GM12874 (cell line): ENCODE results near the gene COPE.

Experiments used
- TF ChIP-seq, protein P1 (sequence below): IDR thresholded peaks from 2 replicates; pipeline ENCODE4 v1.5.1; 2011; ENCODE audit warnings: low read depth, mild to moderate bottlenecking, control low read depth, low read length, moderate library complexity; ENCODE audit not compliant: insufficient read depth

Gene COPE

GRCh38 chr19:18851673-18852325 is 67.4 kb downstream of the COPE start:
- TF ChIP-seq, protein P1, sequence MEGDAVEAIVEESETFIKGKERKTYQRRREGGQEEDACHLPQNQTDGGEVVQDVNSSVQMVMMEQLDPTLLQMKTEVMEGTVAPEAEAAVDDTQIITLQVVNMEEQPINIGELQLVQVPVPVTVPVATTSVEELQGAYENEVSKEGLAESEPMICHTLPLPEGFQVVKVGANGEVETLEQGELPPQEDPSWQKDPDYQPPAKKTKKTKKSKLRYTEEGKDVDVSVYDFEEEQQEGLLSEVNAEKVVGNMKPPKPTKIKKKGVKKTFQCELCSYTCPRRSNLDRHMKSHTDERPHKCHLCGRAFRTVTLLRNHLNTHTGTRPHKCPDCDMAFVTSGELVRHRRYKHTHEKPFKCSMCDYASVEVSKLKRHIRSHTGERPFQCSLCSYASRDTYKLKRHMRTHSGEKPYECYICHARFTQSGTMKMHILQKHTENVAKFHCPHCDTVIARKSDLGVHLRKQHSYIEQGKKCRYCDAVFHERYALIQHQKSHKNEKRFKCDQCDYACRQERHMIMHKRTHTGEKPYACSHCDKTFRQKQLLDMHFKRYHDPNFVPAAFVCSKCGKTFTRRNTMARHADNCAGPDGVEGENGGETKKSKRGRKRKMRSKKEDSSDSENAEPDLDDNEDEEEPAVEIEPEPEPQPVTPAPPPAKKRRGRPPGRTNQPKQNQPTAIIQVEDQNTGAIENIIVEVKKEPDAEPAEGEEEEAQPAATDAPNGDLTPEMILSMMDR, result no peak

DNA sequence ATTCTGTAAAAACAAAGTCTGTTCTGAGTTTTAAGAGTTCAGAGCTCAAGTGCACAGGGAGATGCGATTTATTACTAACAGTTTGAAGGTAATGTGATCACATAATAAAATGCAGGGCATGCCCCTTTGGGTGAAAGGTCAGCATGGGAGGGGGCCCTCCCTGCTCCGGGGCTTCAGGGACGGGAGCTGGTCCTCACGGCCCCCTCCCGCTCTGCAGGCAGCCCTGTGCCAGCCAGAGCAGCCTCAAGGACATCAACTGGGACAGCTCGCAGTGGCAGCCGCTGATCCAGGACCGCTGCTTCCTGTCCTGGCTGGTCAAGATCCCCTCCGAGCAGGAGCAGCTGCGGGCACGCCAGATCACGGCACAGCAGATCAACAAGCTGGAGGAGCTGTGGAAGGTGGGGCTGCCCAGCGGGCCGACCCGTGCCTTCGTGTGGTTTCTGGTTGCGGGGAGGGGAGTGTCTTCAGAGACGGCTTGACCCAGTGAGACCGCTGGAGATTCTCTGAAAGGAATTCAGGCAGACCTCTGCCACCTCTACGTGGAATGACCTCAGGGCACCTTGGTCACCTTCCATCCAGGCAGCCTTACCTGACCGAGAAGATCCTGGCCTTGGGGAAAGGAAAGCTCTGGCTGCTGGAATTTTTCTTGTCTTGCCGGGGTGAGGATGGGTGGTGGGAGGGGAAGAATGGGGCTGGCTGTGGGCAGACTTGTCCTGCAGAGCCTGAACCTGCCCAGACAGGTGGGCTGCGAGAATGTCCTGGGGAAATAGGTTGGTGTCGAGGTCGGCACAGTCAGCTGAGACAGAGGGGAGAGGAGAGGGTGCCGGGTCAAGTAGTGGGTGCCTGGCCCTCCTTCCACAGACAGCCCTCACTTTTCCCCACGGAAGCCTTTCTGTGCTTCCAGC is 68.5 kb downstream of the COPE start:
- TF ChIP-seq, protein P1, result no peak

DNA sequence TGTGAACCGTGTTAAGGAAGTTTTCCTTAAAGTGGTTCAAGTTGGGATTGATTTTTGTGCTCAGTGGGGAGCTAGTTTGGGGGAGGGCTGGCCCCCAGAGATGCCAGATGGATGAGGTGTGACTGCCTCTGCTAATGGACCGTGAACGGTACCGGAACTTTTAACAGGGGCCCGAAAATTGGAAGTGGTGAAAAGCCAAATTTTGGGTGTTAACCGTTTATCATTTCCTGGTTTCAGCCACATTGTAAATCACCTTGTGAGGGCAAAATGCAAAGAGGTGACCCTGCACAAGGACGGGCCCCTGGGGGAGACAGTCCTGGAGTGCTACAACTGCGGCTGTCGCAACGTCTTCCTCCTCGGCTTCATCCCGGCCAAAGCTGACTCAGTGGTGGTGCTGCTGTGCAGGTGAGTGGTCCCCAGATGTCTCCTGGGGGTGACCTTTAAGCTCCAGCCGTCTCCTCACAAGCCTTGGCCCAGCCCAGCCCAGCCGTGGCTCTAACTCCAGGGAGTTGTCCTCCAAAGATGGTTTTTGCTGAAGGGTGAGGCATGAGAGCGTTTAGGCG is 69.3 kb downstream of the COPE start:
- TF ChIP-seq, protein P1, result no peak
